Uterus (tissue), 4 donors: ENCODE results near the gene LIMCH1. TPM values are rescaled to one million over a fixed set of nuclear protein-coding genes. Genes with fewer than 3 reads are reported as not detected.
"Not testable (repeated sequence)": the region's sequence is repeated elsewhere in the genome, so short reads cannot be mapped to it uniquely, and the experiment has no call there.

Experiments
- DNase-seq, 2 donors: peaks; one replicate each; pipeline ENCODE4 v3.0.0-alpha.2; 2019 to 2020
- H3K27ac ChIP-seq, 2 donors: fragments of 200-600 bp; sonication (generic); 1 replicate in 1 of 2; 2 replicates in 1 of 2; pipeline ENCODE4 v1.5.1; 2016 to 2018
- H3K27me3 ChIP-seq, 2 donors: fragments of 200-600 bp; sonication (generic); one replicate each; pipeline ENCODE4 v1.5.1; 2018 to 2019; ENCODE audit warnings: control low read depth in 1 of 2
- H3K36me3 ChIP-seq, 2 donors: fragments of 200-600 bp; sonication (generic); one replicate each; pipeline ENCODE4 v1.5.1; 2019; ENCODE audit warnings: control low read depth in 1 of 2
- H3K4me1 ChIP-seq, 2 donors: fragments of 200-600 bp; sonication (generic); one replicate each; pipeline ENCODE4 v1.5.1; 2018 to 2019; ENCODE audit warnings: control low read depth in 1 of 2
- H3K4me3 ChIP-seq, 2 donors: fragments of 200-600 bp; sonication (generic); 1 replicate in 1 of 2; 2 replicates in 1 of 2; pipeline ENCODE4 v1.5.1; 2018 to 2019; ENCODE audit warnings: mild to moderate bottlenecking in 1 of 2
- H3K9me3 ChIP-seq, 2 donors: fragments of 200-600 bp; sonication (generic); one replicate each; pipeline ENCODE4 v1.5.1; 2019; ENCODE audit warnings: control low read depth in 1 of 2
- POLR2A ChIP-seq, 2 donors: fragments of 450-650 bp; IDR thresholded peaks; one replicate each; pipeline ENCODE4 v1.6.1; 2016; ENCODE audit warnings: antibody characterized with exemption in 2 of 2, mild to moderate bottlenecking in 1 of 2, moderate library complexity in 1 of 2
- intact Hi-C: fragments of 100-400 bp; cut with DNase I; formaldehyde crosslinking; loops from one replicate; pipeline ENCODE4 v1.15.1; 2023; ENCODE audit warnings: low total_unique reads
- total RNA-seq, 4 donors: library from RNA; depleted of rRNA in 3 of 4; stranded (reverse); fragments of >200 nt in 3 of 4; gene quantifications; one replicate each; pipeline versions ENCODE4 v1.1.0 to v1.2.4, GENCODE V29; 2014 to 2023
- TF ChIP-seq, protein P1 (sequence below), 4 experiments: fragments of 200-600 bp in 2 of 4; fragments of 450-650 bp in 2 of 4; sonication (generic) in 2 of 4; IDR thresholded peaks; one replicate each; pipeline ENCODE4 v1.5.1; 2016 to 2019; ENCODE audit warnings: antibody characterized with exemption in 4 of 4, mild to moderate bottlenecking in 2 of 4, moderate library complexity in 1 of 4
- donor health status: DM: yes; HTN: yes; CAD: no.

Gene LIMCH1
- total RNA-seq, 4 donors from 2014 or later: 12.9 to 49.5 (median 28.2) TPM

DNA sequence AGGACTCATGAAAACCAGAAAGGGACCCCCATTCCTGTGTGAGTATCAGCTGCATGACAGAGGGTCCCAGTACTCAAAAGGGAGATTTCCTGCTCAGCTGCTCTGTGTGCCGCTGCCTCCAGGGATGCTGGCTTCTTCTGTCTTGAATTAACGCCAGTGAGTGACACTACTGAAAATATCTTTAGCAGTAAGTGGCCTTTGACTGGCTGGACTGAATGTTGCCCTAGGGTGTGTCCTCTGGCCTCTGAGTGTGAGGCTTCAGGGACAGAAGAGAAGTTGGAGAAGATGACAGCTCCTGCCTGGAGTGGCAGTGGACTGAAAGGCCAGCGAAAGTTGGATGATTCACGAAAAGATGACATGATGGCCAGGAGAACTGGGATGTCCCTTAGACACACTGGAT lies 95.4 kb downstream of the LIMCH1 start:
- no peak for DNase-seq
- TF ChIP-seq POLR2A (IDR thresholded peaks at IDR 0.05): no peak
- no peaks in the 10 kb centered on the region for H3K36me3 ChIP-seq
- no peaks in the 10 kb centered on the region for H3K9me3 ChIP-seq
- no peak overlapping the region for H3K27ac ChIP-seq
- H3K4me3 ChIP-seq: no peak overlapping the region
- intact Hi-C loops: no loop called here
- H3K4me1 ChIP-seq: no peaks in the 10 kb centered on the region
- H3K27me3 ChIP-seq: no peaks in the 10 kb centered on the region

DNA sequence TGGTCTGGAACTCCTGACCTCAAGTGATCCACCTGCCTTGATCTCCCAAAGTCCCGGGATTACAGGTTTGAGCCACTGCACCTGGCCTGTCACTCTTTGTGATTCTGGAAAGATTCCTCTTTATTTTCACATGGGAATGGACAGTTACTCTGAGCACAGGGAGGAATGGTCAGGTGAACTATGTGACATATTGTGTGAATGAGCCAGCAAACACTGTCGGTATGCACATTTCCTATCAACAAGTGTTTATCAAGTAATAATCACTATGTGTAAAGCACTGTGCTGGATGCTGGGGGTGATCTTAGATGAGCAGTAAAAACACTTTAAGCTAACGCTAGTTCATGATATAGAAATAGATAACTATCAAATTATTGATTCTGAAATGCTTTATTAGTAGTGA lies 97.5 kb downstream of the LIMCH1 start:
- Histone ChIP-seq H3K36me3 (no peaks in the 10 kb centered on the region), H3K27ac (no peak overlapping the region), H3K9me3 (no peaks in the 10 kb centered on the region), H3K27me3 (no peaks in the 10 kb centered on the region), H3K4me3 (no peak overlapping the region), H3K4me1 (no peaks in the 10 kb centered on the region)
- intact Hi-C loops: no loop called here
- no peak for DNase-seq
- TF ChIP-seq, protein P1, sequence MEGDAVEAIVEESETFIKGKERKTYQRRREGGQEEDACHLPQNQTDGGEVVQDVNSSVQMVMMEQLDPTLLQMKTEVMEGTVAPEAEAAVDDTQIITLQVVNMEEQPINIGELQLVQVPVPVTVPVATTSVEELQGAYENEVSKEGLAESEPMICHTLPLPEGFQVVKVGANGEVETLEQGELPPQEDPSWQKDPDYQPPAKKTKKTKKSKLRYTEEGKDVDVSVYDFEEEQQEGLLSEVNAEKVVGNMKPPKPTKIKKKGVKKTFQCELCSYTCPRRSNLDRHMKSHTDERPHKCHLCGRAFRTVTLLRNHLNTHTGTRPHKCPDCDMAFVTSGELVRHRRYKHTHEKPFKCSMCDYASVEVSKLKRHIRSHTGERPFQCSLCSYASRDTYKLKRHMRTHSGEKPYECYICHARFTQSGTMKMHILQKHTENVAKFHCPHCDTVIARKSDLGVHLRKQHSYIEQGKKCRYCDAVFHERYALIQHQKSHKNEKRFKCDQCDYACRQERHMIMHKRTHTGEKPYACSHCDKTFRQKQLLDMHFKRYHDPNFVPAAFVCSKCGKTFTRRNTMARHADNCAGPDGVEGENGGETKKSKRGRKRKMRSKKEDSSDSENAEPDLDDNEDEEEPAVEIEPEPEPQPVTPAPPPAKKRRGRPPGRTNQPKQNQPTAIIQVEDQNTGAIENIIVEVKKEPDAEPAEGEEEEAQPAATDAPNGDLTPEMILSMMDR (IDR thresholded peaks at IDR 0.05): no peak
- TF ChIP-seq POLR2A (IDR thresholded peaks at IDR 0.05): no peak

DNA sequence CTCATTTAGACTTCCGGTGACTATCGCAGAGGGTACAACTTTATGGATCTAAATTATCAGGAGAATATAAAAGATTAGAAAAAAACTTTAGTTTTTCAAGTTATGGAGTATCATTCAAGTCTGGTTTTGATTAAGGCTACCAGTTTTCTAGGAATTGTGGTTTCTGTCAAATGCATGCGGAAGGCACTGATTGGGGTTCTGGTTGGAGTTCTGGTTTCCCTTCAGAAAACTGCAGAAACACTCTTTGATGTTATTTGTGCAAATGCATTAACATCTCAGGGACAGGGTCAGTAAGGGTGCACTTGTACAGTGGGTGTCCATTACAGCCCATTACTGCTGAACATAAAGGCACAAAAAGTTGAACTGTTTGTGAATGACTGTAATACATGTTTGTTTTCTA lies 100.2 kb downstream of the LIMCH1 start:
- H3K27me3 ChIP-seq: no peaks in the 10 kb centered on the region
- no peaks in the 10 kb centered on the region for H3K9me3 ChIP-seq
- no peak for DNase-seq
- no peak overlapping the region for H3K4me3 ChIP-seq
- no peak overlapping the region for H3K27ac ChIP-seq
- H3K36me3 ChIP-seq: no peaks in the 10 kb centered on the region
- TF ChIP-seq, protein P1 (IDR thresholded peaks at IDR 0.05): no peak
- TF ChIP-seq POLR2A (IDR thresholded peaks at IDR 0.05): no peak
- no peaks in the 10 kb centered on the region for H3K4me1 ChIP-seq
- intact Hi-C loops: no loop called here

DNA sequence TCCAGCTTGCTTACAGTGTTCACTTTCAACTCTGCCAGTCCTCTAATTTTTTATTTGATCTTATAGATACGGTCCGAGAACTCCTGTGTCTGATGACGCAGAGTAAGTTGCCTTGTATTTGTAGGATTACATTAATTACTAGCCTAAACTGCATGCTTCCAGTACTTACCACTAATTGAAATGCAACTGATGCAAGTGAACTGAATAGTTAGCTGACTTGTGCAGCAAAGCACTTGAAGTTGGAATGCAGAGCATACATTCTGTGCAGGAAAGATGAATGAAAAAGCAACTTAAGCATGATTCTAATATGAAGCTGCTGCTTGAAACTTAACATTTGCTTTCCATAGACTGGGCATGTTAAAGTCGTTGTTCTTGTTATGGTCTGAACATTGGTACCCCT lies 100.9 kb downstream of the LIMCH1 start:
- no peaks in the 10 kb centered on the region for H3K4me1 ChIP-seq
- no peak for TF ChIP-seq POLR2A (IDR thresholded peaks at IDR 0.05)
- TF ChIP-seq, protein P1 (IDR thresholded peaks at IDR 0.05): no peak
- H3K27ac ChIP-seq: no peak overlapping the region
- H3K4me3 ChIP-seq: no peak overlapping the region
- no peaks in the 10 kb centered on the region for H3K36me3 ChIP-seq
- H3K9me3 ChIP-seq: no peaks in the 10 kb centered on the region
- DNase-seq: no peak
- intact Hi-C loops: no loop called here
- no peaks in the 10 kb centered on the region for H3K27me3 ChIP-seq

DNA sequence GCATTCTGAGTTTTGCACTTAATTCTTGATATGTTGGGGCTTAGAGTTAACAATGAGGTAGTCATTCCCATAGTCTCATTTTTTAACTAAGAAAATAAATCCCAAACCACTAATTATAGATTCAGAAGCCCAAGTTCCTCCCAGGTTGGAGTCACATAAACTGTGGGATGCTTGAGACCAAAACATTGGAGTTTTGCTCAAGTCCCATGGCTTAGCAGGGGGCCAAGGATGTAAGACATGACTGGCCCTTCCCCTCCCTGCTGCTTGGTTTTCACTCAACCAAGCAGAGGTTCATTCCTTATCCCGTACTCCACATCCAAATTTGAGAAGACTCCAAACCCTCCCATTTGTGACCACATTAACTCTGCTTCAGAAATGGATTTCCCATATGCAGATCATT lies 101.3 kb downstream of the LIMCH1 start:
- H3K9me3 ChIP-seq: no peaks in the 10 kb centered on the region
- no peak overlapping the region for H3K27ac ChIP-seq
- no peak for DNase-seq
- H3K36me3 ChIP-seq: no peaks in the 10 kb centered on the region
- TF ChIP-seq POLR2A (IDR thresholded peaks at IDR 0.05): no peak
- TF ChIP-seq, protein P1 (IDR thresholded peaks at IDR 0.05): no peak
- no peak overlapping the region for H3K4me3 ChIP-seq
- H3K4me1 ChIP-seq: no peaks in the 10 kb centered on the region
- intact Hi-C loops: no loop called here
- no peaks in the 10 kb centered on the region for H3K27me3 ChIP-seq

DNA sequence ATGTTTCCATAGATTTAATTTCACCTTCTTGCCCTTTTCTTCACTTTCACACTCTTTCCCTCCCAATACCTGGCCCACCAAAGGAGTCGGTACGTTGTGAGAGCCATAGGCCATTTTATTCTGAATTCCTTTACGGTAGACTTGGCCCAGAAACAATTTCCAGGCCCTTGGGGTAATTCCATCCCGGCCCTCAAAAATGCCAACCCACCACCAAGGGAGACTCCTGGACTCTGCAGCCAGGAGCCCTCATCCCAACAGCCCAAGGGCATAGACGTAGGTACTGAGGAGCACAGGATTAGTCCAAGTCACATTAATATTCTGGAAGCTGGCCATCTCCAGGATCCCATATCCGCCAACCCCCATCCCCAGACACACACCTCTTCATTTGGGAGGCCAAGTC lies 102.9 kb downstream of the LIMCH1 start:
- intact Hi-C loops: no loop called here
- no peak overlapping the region for H3K4me3 ChIP-seq
- DNase-seq: no peak
- no peak overlapping the region for H3K27ac ChIP-seq
- no peaks in the 10 kb centered on the region for H3K9me3 ChIP-seq
- TF ChIP-seq POLR2A (IDR thresholded peaks at IDR 0.05): no peak
- TF ChIP-seq, protein P1 (IDR thresholded peaks at IDR 0.05): no peak
- no peaks in the 10 kb centered on the region for H3K36me3 ChIP-seq
- no peaks in the 10 kb centered on the region for H3K27me3 ChIP-seq
- no peaks in the 10 kb centered on the region for H3K4me1 ChIP-seq

DNA sequence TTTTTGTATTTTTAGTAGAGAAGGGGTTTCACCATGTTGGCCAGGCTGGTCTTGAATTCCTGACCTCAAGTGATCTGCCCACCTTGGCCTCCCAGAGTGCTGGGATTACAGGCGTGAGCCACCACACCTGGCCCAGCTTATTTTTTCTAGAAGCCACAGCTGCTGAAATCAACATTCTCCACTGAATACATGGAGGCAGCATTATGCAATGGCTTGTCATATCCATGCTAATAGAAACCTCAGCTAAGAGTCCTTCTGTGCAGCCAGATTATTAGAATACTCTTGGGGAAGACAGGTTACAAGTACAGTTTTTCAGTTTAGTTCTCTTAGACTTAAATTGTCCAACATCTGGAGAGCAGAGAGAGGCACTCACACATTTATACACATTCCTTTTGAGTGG lies 104.8 kb downstream of the LIMCH1 start:
- intact Hi-C loops, H3K27ac ChIP-seq, H3K4me1 ChIP-seq: not testable (repeated sequence)

More for the DNA sequence above, 104.8 kb downstream of the LIMCH1 start:
- not testable (repeated sequence) for DNase-seq, H3K4me3 ChIP-seq, H3K27me3 ChIP-seq, H3K9me3 ChIP-seq, H3K36me3 ChIP-seq
